Ovary (tissue), 9 donors: ENCODE results near the gene FRMD1. TPM values are rescaled to one million over a fixed set of nuclear protein-coding genes. Genes with fewer than 3 reads are reported as not detected.

Experiments
- DNase-seq, 5 donors: peaks; one replicate each; pipeline ENCODE4 v3.0.0-alpha.2; 2019 to 2020
- H3K27ac ChIP-seq, 2 donors: fragments of 200-600 bp; one replicate each; pipeline versions ENCODE4 v1.5.1 to v1.8.0; 2019 to 2022
- H3K27me3 ChIP-seq: fragments of 200-600 bp; one replicate; pipeline ENCODE4 v1.8.0; 2022
- H3K36me3 ChIP-seq: fragments of 200-600 bp; sonication (generic); one replicate; pipeline ENCODE4 v1.5.1; 2019
- H3K4me1 ChIP-seq: one replicate; pipeline ENCODE4 v1.8.1; 2013; ENCODE audit warnings: mild to moderate bottlenecking, moderate library complexity; ENCODE audit not compliant: insufficient read depth
- H3K4me3 ChIP-seq: fragments of 200-600 bp; sonication (generic); one replicate; pipeline ENCODE4 v1.5.1; 2017
- H3K9me3 ChIP-seq, 2 donors: fragments of 200-600 bp in 1 of 2; sonication (generic) in 1 of 2; one replicate each; pipeline versions ENCODE4 v1.5.1 to v1.8.1; 2013 to 2019; ENCODE audit warnings: mild to moderate bottlenecking in 1 of 2, moderate library complexity in 1 of 2
- CTCF ChIP-seq, 3 donors: fragments of 450-650 bp in 2 of 3; fragments of 200-600 bp in 1 of 3; IDR thresholded peaks; one replicate each; pipeline versions ENCODE4 v1.5.1 to v1.8.0; 2016 to 2022; ENCODE audit warnings: antibody characterized with exemption in 3 of 3, mild to moderate bottlenecking in 1 of 3
- EP300 ChIP-seq: sonication (generic); formaldehyde crosslinking; IDR thresholded peaks from one replicate; pipeline ENCODE4 v1.6.1; 2017; ENCODE audit warnings: antibody characterized with exemption
- POLR2A ChIP-seq: fragments of 450-650 bp; IDR thresholded peaks from one replicate; pipeline ENCODE4 v1.6.1; 2017; ENCODE audit warnings: antibody characterized with exemption, mild to moderate bottlenecking, moderate library complexity
- WGBS, 3 donors: extraction: QIAGEN DNeasy Blood & Tissue Kit in 1 of 3; methylation state at CpG; one replicate each; pipeline versions ENCODE4 v1.1.5 to v1.1.7; 2013 to 2017; 5-methylcytosine and 5-hydroxymethylcytosine counted together
- intact Hi-C, 4 donors: fragments of 100-400 bp; cut with DNase I; formaldehyde crosslinking; loops; one replicate each; pipeline versions ENCODE4 v1.11.0 to v1.15.1; 2022 to 2023
- polyA plus RNA-seq, 2 donors: library from polyadenylated mRNA; stranded (reverse); fragments of 200-250 nt in 1 of 2; fragments of 350-450 nt in 1 of 2; fragmentation: Illumina TruSeq in 1 of 2; extraction: RNeasy Lipid Tissue Mini Kit (QIAGEN cat#74804) in 1 of 2; gene quantifications; one replicate each; pipeline ENCODE4 v1.2.3, GENCODE V29; 2013 to 2014
- total RNA-seq, 7 donors: library from RNA; depleted of rRNA in 2 of 7; stranded (reverse); fragments of >200 nt in 2 of 7; fragmentation: NEBNext Ultra II Directional in 3 of 7; extraction: Animal tissue kit (Norgen Biotek cat#: 25700) in 3 of 7; gene quantifications; one replicate each; pipeline versions ENCODE4 v1.1.0 to v1.2.4, GENCODE V29; 2016 to 2023
- donor health status: DM: no; HTN: no; CAD: no; lungs with moderate emphysema.
- donor health status: DM: no; HTN: no; CAD: no.
- donor health status: Bipolar disorder and iron deficiency.
- donor health status: DM: yes; HTN: yes; CAD: no.
- donor health status: DM: no; HTN: no; CAD: no.
- donor health status: DM: yes; HTN: yes; CAD: no.

Gene FRMD1
- total and polyA plus RNA-seq, 9 donors, result 0.10 to 0.48 (median 0.31) TPM; not detected in 2

GRCh38 chr6:168075216-168075615 lies 3.8 kb downstream of the FRMD1 start:
- Histone ChIP-seq H3K4me1 (peaks cover 14% of the 10 kb centered on the region), H3K9me3 (no peaks in the 10 kb centered on the region), H3K4me3 (no peak overlapping the region), H3K27ac (no peak overlapping the region), H3K36me3 (no peaks in the 10 kb centered on the region), H3K27me3 (no peaks in the 10 kb centered on the region)
- intact Hi-C loops, result no loop called here
- DNase-seq, result no peak
- WGBS, 3 donors, result 85 to 88% (median 88%) methylated on average over 13 of the region's 13 CpGs
- no peak for TF ChIP-seq EP300
- TF ChIP-seq CTCF (IDR thresholded peaks at IDR 0.05), result no peak
- no peak for TF ChIP-seq POLR2A

- intact Hi-C loops, result loop anchor here in 1 of 4 donors (2.0 kb wide), 1 partner anchor 43 kb away; no protein-coding TSS in a partner anchor
- 81 to 85% (median 83%) methylated on average over 12 to 13 of the region's 13 CpGs for WGBS, 3 donors
- TF ChIP-seq EP300 (no peak), POLR2A (no peak), CTCF (IDR thresholded peaks at IDR 0.05) (no peak)
- Histone ChIP-seq H3K4me3 (no peak overlapping the region), H3K36me3 (no peaks in the 10 kb centered on the region), H3K4me1 (peaks cover 11% of the 10 kb centered on the region), H3K9me3 (no peaks in the 10 kb centered on the region), H3K27me3 (no peaks in the 10 kb centered on the region), H3K27ac (no peak overlapping the region)
- DNase-seq, result no peak
Measured at GRCh38 chr6:168073937-168074730, 4.9 kb downstream of the FRMD1 start.

- intact Hi-C loops, result loop anchor here in 1 of 4 donors (2.0 kb wide), 1 partner anchor 44 kb away; no protein-coding TSS in a partner anchor
- DNase-seq, result no peak
- TF ChIP-seq EP300 (no peak), CTCF (IDR thresholded peaks at IDR 0.05) (no peak)
- H3K36me3 ChIP-seq, result no peaks in the 10 kb centered on the region
- no peak overlapping the region for H3K4me3 ChIP-seq
- no peaks in the 10 kb centered on the region for H3K4me1 ChIP-seq
- H3K27me3 ChIP-seq, result no peaks in the 10 kb centered on the region
- 53 to 70% (median 69%) methylated on average over 4 of the region's 4 CpGs for whole genome bisulfite sequencing, 3 donors
- no peak overlapping the region for H3K27ac ChIP-seq
- no peaks in the 10 kb centered on the region for H3K9me3 ChIP-seq
Measured at GRCh38 chr6:168072730-168073129, 6.3 kb downstream of the FRMD1 start.

GRCh38 chr6:168072261-168072660 lies 6.8 kb downstream of the FRMD1 start:
- TF ChIP-seq POLR2A, result no peak
- TF ChIP-seq CTCF (IDR thresholded peaks at IDR 0.05), result no peak
- TF ChIP-seq EP300, result no peak
- H3K4me3 ChIP-seq, result no peak overlapping the region
- DNase-seq, result no peak
- 90 to 94% (median 93%) methylated on average over 24 of the region's 24 CpGs for WGBS, 3 donors
- intact Hi-C loops, result loop anchor here in 1 of 4 donors (2.0 kb wide), 1 partner anchor 45 kb away; no protein-coding TSS in a partner anchor
- H3K9me3 ChIP-seq, result no peaks in the 10 kb centered on the region
- no peak overlapping the region for H3K27ac ChIP-seq
- H3K4me1 ChIP-seq, result no peaks in the 10 kb centered on the region
- H3K36me3 ChIP-seq, result no peaks in the 10 kb centered on the region
- H3K27me3 ChIP-seq, result no peaks in the 10 kb centered on the region
